ENCODE results near the gene HINT3.

- TF ChIP-seq POLR2A (IDR thresholded peaks at IDR 0.05) (no peak), CTCF (IDR thresholded peaks at IDR 0.05) (no peak), EP300 (IDR thresholded peaks at IDR 0.05) (no peak), POLR2AphosphoS5 (IDR thresholded peaks at IDR 0.05) (no peak)
Measured at GRCh38 chr6:125947615-125948014, 9.0 kb upstream of the HINT3 start.

Measured in gastroesophageal sphincter (tissue), 3 donors.